DND-41 (cell line): Measurements from ENCODE around the gene PURA.

ENCODE experiments used
- ATAC-seq: fragments of 200-7000 bp; cut with Tn5 transposase; 3 replicates; pipeline ENCODE4 v1.9.1; 2021; ENCODE audit warnings: low read depth; ENCODE audit not compliant: insufficient read depth
- DNase-seq: peaks from one replicate; pipeline ENCODE4 v3.0.0-alpha.2; 2020
- H2AFZ ChIP-seq: 2 replicates; pipeline ENCODE4 v1.6.0; 2012; ENCODE audit warnings: low read depth, low read length
- H3K27ac ChIP-seq: 2 replicates; pipeline ENCODE4 v1.5.1; 2012; ENCODE audit warnings: low read length, inconsistent platforms
- H3K27me3 ChIP-seq: fragments of 200-600 bp; sonication (generic); 2 replicates; pipeline ENCODE4 v1.6.0; 2012; ENCODE audit warnings: low read length, mild to moderate bottlenecking, inconsistent platforms; ENCODE audit not compliant: insufficient read depth, poor library complexity
- H3K36me3 ChIP-seq: 2 replicates; pipeline ENCODE4 v1.5.1; 2012; ENCODE audit warnings: low read length, inconsistent platforms; ENCODE audit not compliant: insufficient read depth
- H3K4me1 ChIP-seq: 2 replicates; pipeline ENCODE4 v1.5.1; 2012; ENCODE audit warnings: mild to moderate bottlenecking, low read length; ENCODE audit not compliant: insufficient read depth
- H3K4me2 ChIP-seq: 2 replicates; pipeline ENCODE4 v1.6.0; 2012; ENCODE audit warnings: mild to moderate bottlenecking, moderate library complexity, low read length, inconsistent platforms; ENCODE audit not compliant: insufficient read depth
- H3K4me3 ChIP-seq, 2 experiments: fragments of 200-600 bp in 1 of 2; shearing (Covaris generic) in 1 of 2; 2 replicates each; pipeline ENCODE4 v1.5.1; 2012 to 2016; ENCODE audit warnings: inconsistent platforms in 2 of 2, low read length in 2 of 2, mild to moderate bottlenecking in 2 of 2, low read depth in 1 of 2, moderate library complexity in 1 of 2
- H3K79me2 ChIP-seq: 2 replicates; pipeline ENCODE4 v1.6.0; 2012; ENCODE audit warnings: low read length, inconsistent platforms; ENCODE audit not compliant: insufficient read depth
- H3K9ac ChIP-seq: 2 replicates; pipeline ENCODE4 v1.6.0; 2012; ENCODE audit warnings: low read depth, mild to moderate bottlenecking, inconsistent platforms, low read length, moderate library complexity
- H3K9me3 ChIP-seq: 2 replicates; pipeline ENCODE4 v1.5.1; 2012; ENCODE audit warnings: low read length, moderate library complexity, mild to moderate bottlenecking, inconsistent platforms; ENCODE audit not compliant: insufficient read depth, severe bottlenecking
- H4K20me1 ChIP-seq: 2 replicates; pipeline ENCODE4 v1.6.0; 2012; ENCODE audit warnings: low read length; ENCODE audit not compliant: insufficient read depth
- CTCF ChIP-seq: IDR thresholded peaks from 2 replicates; pipeline ENCODE4 v1.5.1; 2012; ENCODE audit warnings: borderline replicate concordance, low read length, moderate library complexity, mild to moderate bottlenecking; ENCODE audit not compliant: poor library complexity, severe bottlenecking; ENCODE audit errors: extremely low read depth
- EZH2 ChIP-seq: IDR thresholded peaks from 3 replicates; pipeline ENCODE4 v1.6.1; 2012; ENCODE audit warnings: borderline replicate concordance, low read depth, mild to moderate bottlenecking, moderate library complexity, low read length, inconsistent platforms; ENCODE audit not compliant: severe bottlenecking

Gene PURA

GRCh38 chr5:140148508-140148907, 34.6 kb downstream of the PURA start:
- no peaks in the 10 kb centered on the region for H3K9me3 ChIP-seq
- DNase-seq, result no peak
- no peaks in the 10 kb centered on the region for H3K36me3 ChIP-seq
- H3K9ac ChIP-seq, result no peak overlapping the region
- no peak for TF ChIP-seq CTCF
- no peak for TF ChIP-seq EZH2
- H3K4me3 ChIP-seq, result no peak overlapping the region
- H3K27me3 ChIP-seq, result no peaks in the 10 kb centered on the region
- H3K4me2 ChIP-seq, result no peak overlapping the region
- H4K20me1 ChIP-seq, result peaks cover 21% of the 10 kb centered on the region
- no peak for ATAC-seq
- H3K4me1 ChIP-seq, result no peaks in the 10 kb centered on the region
- no peak overlapping the region for H3K27ac ChIP-seq
- H3K79me2 ChIP-seq, result no peaks in the 10 kb centered on the region
- no peak overlapping the region for H2AFZ ChIP-seq

- Histone ChIP-seq H3K4me1 (no peaks in the 10 kb centered on the region), H3K27me3 (no peaks in the 10 kb centered on the region), H3K4me2 (no peak overlapping the region), H3K79me2 (no peaks in the 10 kb centered on the region), H3K9me3 (no peaks in the 10 kb centered on the region), H3K9ac (no peak overlapping the region), H3K4me3 (no peak overlapping the region), H2AFZ (no peak overlapping the region), H4K20me1 (peaks cover 15% of the 10 kb centered on the region; the same call in 1 of the 2 replicates), H3K27ac (no peak overlapping the region), H3K36me3 (no peaks in the 10 kb centered on the region)
- DNase-seq, result no peak
- ATAC-seq, result no peak
- TF ChIP-seq CTCF, result no peak
- no peak for TF ChIP-seq EZH2
These were observed 36.3 kb downstream of the PURA start for GRCh38 chr5:140150201-140150600.

GRCh38 chr5:140151144-140152021, 37.5 kb downstream of the PURA start:
- Histone ChIP-seq H3K36me3 (no peaks in the 10 kb centered on the region), H4K20me1 (peaks cover 15% of the 10 kb centered on the region; the same call in 1 of the 2 replicates), H3K27ac (no peak overlapping the region), H3K4me3 (no peak overlapping the region), H3K27me3 (no peaks in the 10 kb centered on the region), H2AFZ (no peak overlapping the region), H3K9me3 (no peaks in the 10 kb centered on the region), H3K79me2 (no peaks in the 10 kb centered on the region), H3K4me1 (no peaks in the 10 kb centered on the region), H3K9ac (no peak overlapping the region), H3K4me2 (no peak overlapping the region)
- DNase-seq (no peak), ATAC-seq (no peak)
- TF ChIP-seq CTCF (no peak), EZH2 (no peak)
